ENCODE results near the gene DRD2.

DNA sequence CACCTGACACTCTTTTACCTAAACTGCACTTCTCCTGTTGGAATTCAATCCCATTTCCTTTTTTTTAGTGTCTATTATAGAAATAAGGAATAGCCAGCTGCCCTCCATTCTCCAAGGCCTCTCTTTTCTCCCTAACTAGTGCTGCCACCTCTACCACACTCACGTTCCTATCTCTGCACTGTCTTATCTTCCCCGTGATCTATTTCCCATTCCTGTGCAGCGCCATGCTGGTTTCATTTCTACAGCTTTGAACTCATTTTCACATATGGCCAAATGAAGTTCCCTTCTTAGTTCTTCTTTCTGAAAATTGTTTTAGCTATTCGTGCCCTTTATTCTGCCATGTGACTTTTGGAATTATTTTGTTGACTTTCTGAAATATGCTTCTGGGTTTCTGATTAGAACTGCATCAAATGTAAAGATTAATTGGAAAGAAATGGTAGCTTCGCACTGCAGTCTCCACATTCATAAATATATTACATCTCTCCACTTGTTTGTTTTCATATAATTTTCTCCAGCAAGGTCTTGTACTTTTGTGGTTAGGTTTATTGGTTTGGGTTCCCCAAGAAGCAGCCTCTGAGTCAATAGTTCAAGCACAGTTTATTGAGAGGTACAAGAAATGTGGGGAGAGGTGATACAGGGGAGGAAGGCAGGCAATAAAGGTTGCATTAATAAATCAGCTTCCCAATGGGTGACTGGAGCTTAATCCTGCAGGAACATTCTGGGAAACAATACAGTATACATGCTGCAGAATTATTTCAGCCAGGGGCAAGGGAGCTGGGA lies 43.7 kb upstream of the DRD2 start:
- TF ChIP-seq POLR2A (IDR thresholded peaks at IDR 0.05) = no peak
- TF ChIP-seq, protein P1, sequence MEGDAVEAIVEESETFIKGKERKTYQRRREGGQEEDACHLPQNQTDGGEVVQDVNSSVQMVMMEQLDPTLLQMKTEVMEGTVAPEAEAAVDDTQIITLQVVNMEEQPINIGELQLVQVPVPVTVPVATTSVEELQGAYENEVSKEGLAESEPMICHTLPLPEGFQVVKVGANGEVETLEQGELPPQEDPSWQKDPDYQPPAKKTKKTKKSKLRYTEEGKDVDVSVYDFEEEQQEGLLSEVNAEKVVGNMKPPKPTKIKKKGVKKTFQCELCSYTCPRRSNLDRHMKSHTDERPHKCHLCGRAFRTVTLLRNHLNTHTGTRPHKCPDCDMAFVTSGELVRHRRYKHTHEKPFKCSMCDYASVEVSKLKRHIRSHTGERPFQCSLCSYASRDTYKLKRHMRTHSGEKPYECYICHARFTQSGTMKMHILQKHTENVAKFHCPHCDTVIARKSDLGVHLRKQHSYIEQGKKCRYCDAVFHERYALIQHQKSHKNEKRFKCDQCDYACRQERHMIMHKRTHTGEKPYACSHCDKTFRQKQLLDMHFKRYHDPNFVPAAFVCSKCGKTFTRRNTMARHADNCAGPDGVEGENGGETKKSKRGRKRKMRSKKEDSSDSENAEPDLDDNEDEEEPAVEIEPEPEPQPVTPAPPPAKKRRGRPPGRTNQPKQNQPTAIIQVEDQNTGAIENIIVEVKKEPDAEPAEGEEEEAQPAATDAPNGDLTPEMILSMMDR (IDR thresholded peaks at IDR 0.05 in 4 of 5, conservative IDR thresholded peaks at IDR 0.05 in 1 of 5) = no peak

Measured in gastrocnemius medialis (tissue), 4 donors.